NCI-H1048 (cell line): ENCODE measurements around the gene MEIOSIN.
"Not testable (repeated sequence)": the region's sequence is repeated elsewhere in the genome, so short reads cannot be mapped to it uniquely, and the experiment has no call there.

ENCODE experiments used
- DNase-seq: peaks from one replicate; lab custom pipeline; 2025; lab: John Stamatoyannopoulos, UW

MEIOSIN gene

GRCh38 chr19:45720065-45720464 lies 13.2 kb upstream of the MEIOSIN start:
- DNase-seq: not testable (repeated sequence)

GRCh38 chr19:45728683-45729082 lies 4.6 kb upstream of the MEIOSIN start:
- DNase-seq: not testable (repeated sequence)

- no peak for DNase-seq
Observed at GRCh38 chr19:45729800-45730290, 3.4 kb upstream of the MEIOSIN start.

GRCh38 chr19:45730368-45731288 lies 2.6 kb upstream of the MEIOSIN start, which contains the start of gene FBXO46:
TSS of gene FBXO46 (minus strand) at chr19:45730896. CDS start at chr19:45713495, 17,401 bp downstream.
- DNase-seq: peak; percentile 94

GRCh38 chr19:45739498-45740439 lies 6.5 kb downstream of the MEIOSIN start:
- no peak for DNase-seq

- DNase-seq: no peak
Observed at GRCh38 chr19:45742969-45743368, 9.7 kb downstream of the MEIOSIN start.

- DNase-seq: no peak
Observed at GRCh38 chr19:45745606-45746005, 12.4 kb downstream of the MEIOSIN start.

- no peak for DNase-seq
Observed at GRCh38 chr19:45746866-45747265, 13.6 kb downstream of the MEIOSIN start.

- no peak for DNase-seq
Observed at GRCh38 chr19:45747513-45747912, 14.3 kb downstream of the MEIOSIN start.

GRCh38 chr19:45751483-45751882 lies 18.2 kb downstream of the MEIOSIN start:
- DNase-seq: not testable (repeated sequence)

- DNase-seq: no peak
Observed at GRCh38 chr19:45752639-45753038, 19.4 kb downstream of the MEIOSIN start.

GRCh38 chr19:45753548-45753947 lies 20.3 kb downstream of the MEIOSIN start:
- no peak for DNase-seq

GRCh38 chr19:45754323-45754722 lies 21.1 kb downstream of the MEIOSIN start:
- DNase-seq: no peak

GRCh38 chr19:45757695-45758094 lies 24.5 kb downstream of the MEIOSIN start:
- no peak for DNase-seq

GRCh38 chr19:45758921-45759320 lies 25.7 kb downstream of the MEIOSIN start:
- no peak for DNase-seq

- no peak for DNase-seq
Observed at GRCh38 chr19:45761714-45762113, 28.5 kb downstream of the MEIOSIN start.

- DNase-seq: no peak
Observed at GRCh38 chr19:45762870-45763631, 29.8 kb downstream of the MEIOSIN start.

GRCh38 chr19:45763691-45764294 lies 30.6 kb downstream of the MEIOSIN start:
- no peak for DNase-seq

- DNase-seq: no peak
Observed at GRCh38 chr19:45764475-45764874, 31.2 kb downstream of the MEIOSIN start.

GRCh38 chr19:45764945-45765701 lies 31.9 kb downstream of the MEIOSIN start:
- no peak for DNase-seq
